HUES64 (cell line): ENCODE measurements around the gene MICAL3.
"Not testable (repeated sequence)": the region's sequence is repeated elsewhere in the genome, so short reads cannot be mapped to it uniquely, and the experiment has no call there.

Experiments used
- H3K27ac ChIP-seq: 2 replicates; pipeline ENCODE4 v1.7.0; 2013; ENCODE audit warnings: low read depth, low read length, inconsistent platforms
- H3K27me3 ChIP-seq: 2 replicates; pipeline ENCODE4 v1.6.1; 2013; ENCODE audit warnings: mild to moderate bottlenecking, low read length; ENCODE audit not compliant: insufficient read depth
- H3K36me3 ChIP-seq: 2 replicates; pipeline ENCODE4 v1.6.1; 2013; ENCODE audit warnings: mild to moderate bottlenecking, low read length; ENCODE audit not compliant: insufficient read depth
- H3K4me1 ChIP-seq: 2 replicates; pipeline ENCODE4 v1.6.1; 2013; ENCODE audit warnings: mild to moderate bottlenecking, low read length, moderate library complexity; ENCODE audit not compliant: insufficient read depth
- H3K4me3 ChIP-seq: 2 replicates; pipeline ENCODE4 v1.5.1; 2013; ENCODE audit warnings: mild to moderate bottlenecking, low read length, moderate library complexity
- H3K9ac ChIP-seq: 2 replicates; pipeline ENCODE4 v1.6.1; 2013; ENCODE audit warnings: mild to moderate bottlenecking, low read depth, low read length
- H3K9me3 ChIP-seq: 2 replicates; pipeline ENCODE4 v1.6.1; 2013; ENCODE audit warnings: low read depth, low read length; ENCODE audit not compliant: insufficient read depth
- WGBS: fragments of 150-250, 120-280 bp; methylation state at CpG from one replicate; pipeline ENCODE4 v1.1.7; 2013; ENCODE audit warnings: missing lambda C conversion rate; 5-methylcytosine and 5-hydroxymethylcytosine counted together

Gene MICAL3

DNA sequence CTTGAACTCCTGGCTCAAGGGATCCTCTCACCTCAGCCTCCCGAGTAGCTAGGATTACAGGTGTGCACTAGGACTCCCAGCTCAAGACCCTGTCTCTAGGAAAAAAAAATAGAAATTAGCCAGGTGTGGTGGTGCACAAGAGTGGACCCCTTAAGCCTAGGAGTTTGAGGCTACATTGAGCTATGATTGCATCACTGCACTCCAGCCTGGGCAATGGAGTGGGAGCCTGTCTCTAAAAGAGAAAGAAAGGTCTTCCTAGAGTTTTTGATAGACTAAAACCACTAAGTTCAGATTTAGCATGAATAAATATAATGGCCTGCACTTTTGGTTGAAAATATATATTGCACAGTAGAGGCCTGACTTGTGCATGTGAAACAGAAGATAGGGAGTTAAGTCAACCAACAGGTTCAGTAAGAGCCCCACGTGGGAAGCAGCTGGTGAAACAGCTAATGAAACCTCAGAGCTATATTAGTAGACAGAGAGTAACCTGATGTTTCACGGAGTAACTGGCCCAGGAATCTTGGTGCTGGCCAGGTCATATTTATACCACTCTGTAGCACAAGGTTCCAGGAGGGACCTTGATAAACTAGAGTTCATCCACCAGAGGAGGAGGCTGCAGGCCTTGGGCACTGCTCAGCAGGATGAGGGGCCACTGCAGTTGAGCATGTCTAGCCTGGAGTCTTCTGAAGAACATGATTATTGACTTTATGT is 4.6 kb upstream of the MICAL3 start:
- H3K27me3 ChIP-seq: peaks cover 43% of the 10 kb centered on the region
- H3K27ac ChIP-seq: no peak overlapping the region
- H3K9me3 ChIP-seq: no peaks in the 10 kb centered on the region
- no peak overlapping the region for H3K4me3 ChIP-seq
- no peaks in the 10 kb centered on the region for H3K4me1 ChIP-seq
- no peak overlapping the region for H3K9ac ChIP-seq
- no peaks in the 10 kb centered on the region for H3K36me3 ChIP-seq
- 73% methylated on average over 3 of the region's 3 CpGs for WGBS

DNA sequence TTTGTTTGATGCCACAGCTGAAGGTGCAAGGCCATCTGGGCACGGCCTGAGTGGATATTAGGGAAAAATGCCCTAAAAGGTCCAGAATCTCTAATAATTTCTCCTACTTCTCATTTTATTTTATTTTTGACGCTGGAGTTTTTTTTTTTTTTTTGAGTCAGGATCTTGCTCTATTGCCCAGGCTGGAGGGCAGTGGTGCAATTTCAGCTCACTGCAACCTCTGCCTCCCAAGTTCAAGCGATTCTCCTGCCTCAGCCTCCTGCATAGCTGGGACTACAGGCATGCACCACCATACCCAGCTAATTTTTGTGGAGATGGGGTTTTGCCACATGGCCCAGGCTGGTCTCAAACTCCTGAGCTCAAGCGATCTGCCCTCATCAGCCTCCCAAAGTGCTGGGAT is 1.5 kb upstream of the MICAL3 start:
- not testable (repeated sequence) for H3K4me3 ChIP-seq, H3K27ac ChIP-seq, H3K36me3 ChIP-seq, H3K9me3 ChIP-seq, H3K9ac ChIP-seq, H3K4me1 ChIP-seq
- 87% methylated on average over 3 of the region's 4 CpGs for WGBS
- H3K27me3 ChIP-seq: peaks cover 71% of the 10 kb centered on the region

DNA sequence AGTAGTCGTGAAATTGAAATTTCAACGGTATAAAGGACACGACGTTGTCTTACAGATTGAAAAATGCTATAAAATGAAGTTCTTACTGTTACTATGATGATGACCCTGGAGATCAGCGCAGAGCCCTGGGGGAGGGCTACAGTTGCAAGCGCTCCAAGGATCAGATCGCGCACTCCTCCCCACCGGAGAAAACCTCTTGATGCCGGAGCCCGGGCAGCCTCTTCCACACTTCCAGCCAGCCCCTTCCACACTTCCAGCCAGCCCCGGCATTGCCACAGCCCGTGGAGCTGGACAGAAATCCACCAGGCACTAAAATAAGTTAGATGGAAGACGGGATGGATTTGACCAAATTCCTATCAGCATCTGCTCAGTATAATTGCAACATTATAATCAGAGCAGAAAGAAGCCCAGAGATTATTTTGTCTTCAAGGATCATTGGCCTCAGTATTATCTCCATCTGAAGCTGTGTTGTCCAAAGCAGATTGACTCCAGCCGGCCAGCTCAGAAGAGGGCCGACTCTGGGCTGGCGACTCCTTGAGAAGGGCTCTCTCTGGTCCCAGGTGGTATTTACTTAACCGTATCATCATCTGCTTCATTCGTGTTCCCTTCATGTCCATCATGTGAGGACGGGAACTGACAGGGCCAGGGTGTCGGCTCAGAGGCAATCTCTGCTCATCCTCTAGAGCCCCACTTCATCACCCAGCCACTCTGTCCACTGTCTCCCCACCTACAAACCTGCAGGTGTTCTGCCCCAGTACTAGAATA is 777 bp upstream of the MICAL3 start:
- Histone ChIP-seq H3K4me3 (peak overlapping the region; percentile 57), H3K9ac (no peak overlapping the region)

DNA sequence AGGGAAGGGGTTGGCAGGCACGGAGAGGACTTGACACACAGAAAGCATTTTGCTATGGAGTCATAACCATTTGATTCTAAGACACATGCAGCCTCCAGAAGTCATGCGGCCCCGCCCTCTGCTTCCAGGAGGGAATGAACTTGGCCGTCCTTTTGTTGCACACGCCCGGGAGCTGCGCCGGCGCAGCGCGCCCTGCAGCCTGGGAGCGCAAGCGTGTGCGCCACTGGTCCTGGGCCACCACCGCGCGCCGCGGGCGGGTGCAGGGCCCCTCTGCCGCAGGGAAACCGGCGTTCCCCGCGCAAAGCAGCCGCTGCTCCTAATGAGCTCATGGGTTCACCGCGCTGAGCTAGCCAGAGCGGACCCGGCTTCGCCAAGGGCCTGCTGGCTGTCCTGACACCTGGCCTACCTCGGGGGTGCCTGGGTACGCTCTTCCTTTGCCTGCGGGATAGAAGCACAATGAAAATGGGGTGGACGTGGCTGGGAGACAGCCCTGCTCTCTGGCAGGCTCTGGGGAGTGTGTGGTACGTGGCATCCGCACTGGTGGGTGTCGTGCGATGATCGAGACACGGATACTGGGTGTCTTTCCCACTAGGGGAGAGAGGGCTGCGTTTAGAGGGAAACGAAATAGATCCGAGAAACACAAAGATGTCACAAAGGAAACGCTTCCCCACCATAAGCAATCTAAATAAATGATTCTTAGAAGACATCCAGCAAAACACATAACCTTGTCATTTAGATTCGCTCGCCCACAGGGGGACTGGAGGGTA is 669 bp downstream of the MICAL3 start:
- no peaks in the 10 kb centered on the region for H3K9me3 ChIP-seq
- peaks cover 4% of the 10 kb centered on the region; the same call in 1 of the 2 replicates for H3K4me1 ChIP-seq
- 0 out of 2 replicates have a peak overlapping the region, but pooled peaks have one; percentile 15 for H3K9ac ChIP-seq
- H3K4me3 ChIP-seq: peak overlapping the region; percentile 57
- no peaks in the 10 kb centered on the region for H3K36me3 ChIP-seq
- H3K27ac ChIP-seq: no peak overlapping the region
- under 1% methylated on average over 46 of the region's 47 CpGs for WGBS
- peaks cover 71% of the 10 kb centered on the region for H3K27me3 ChIP-seq

More for the DNA sequence above, 777 bp upstream of the MICAL3 start:
- 70% methylated on average over 21 of the region's 21 CpGs for WGBS
- H3K4me1 ChIP-seq: peaks cover 4% of the 10 kb centered on the region; the same call in 1 of the 2 replicates
- H3K9me3 ChIP-seq: no peaks in the 10 kb centered on the region
- H3K27me3 ChIP-seq: peaks cover 71% of the 10 kb centered on the region
- H3K36me3 ChIP-seq: no peaks in the 10 kb centered on the region
- no peak overlapping the region for H3K27ac ChIP-seq

DNA sequence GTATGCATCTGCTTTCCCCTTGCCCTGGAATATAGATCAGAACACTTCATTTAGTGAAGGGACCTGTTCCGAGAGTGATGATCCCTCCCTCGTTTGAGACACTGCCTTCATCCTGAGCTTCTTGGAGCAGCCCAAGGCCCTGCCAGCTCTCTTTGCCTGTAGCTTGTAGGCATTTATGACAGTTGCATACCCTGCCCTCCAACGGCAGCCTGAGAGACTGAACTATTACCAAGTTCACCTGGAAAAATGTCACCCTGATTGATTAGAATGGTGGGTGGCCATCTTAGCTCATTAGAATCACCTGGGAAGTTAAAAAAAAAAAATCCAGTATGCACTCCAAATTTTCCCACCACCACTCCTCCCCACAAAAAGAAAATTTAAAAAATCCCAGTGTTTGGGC is 1.5 kb downstream of the MICAL3 start:
- Histone ChIP-seq H3K9ac (no peak overlapping the region), H3K4me3 (no peak overlapping the region), H3K27ac (no peak overlapping the region), H3K9me3 (no peaks in the 10 kb centered on the region), H3K27me3 (peaks cover 64% of the 10 kb centered on the region), H3K4me1 (peaks cover 4% of the 10 kb centered on the region; the same call in 1 of the 2 replicates), H3K36me3 (no peaks in the 10 kb centered on the region)
- 85% methylated on average over 3 of the region's 3 CpGs for WGBS

DNA sequence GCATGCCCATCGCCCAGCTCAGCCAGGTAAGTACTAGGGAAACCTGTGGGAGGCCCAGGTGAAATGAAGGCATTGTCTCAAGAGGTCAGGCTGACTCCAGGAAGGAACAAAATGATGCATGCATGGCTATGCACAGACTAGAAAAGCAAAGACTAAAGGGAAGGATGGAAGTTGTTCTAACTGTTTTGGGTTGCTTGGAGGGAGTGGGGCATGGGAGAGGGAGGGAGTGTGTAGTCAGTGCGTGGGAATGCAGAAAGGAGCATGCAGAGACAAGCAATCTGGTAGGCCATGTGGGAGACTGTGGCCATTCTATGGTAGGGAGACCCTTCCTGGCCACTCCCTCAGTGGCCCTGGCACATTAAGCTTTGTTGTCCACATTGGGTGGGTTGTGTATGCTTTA is 2.9 kb downstream of the MICAL3 start:
- H3K36me3 ChIP-seq: no peaks in the 10 kb centered on the region
- H3K4me3 ChIP-seq: no peak overlapping the region
- WGBS: 88% methylated on average over 2 of the region's 2 CpGs
- no peak overlapping the region for H3K27ac ChIP-seq
- peaks cover 52% of the 10 kb centered on the region for H3K27me3 ChIP-seq
- H3K9ac ChIP-seq: no peak overlapping the region
- H3K9me3 ChIP-seq: no peaks in the 10 kb centered on the region
- peaks cover 4% of the 10 kb centered on the region; the same call in 1 of the 2 replicates for H3K4me1 ChIP-seq

DNA sequence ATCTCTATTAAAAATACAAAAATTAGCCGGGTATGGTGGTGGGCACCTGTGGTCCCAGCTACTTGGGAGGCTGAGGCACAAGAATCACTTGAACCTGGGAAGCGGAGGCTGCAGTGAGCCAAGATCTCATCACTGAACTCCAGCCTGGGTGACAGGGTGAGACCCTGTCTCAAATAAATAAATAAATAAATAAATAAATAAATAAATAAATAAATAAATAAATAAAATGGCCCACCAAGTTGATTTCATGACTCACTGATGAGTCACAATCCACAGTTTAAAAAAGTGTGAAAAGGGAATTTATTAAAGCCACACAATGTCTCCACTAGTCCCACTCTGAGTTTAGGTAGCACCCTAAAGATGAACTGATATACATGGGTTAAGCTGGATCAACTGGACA is 3.6 kb downstream of the MICAL3 start:
- H3K4me1 ChIP-seq, H3K27ac ChIP-seq, H3K9me3 ChIP-seq, H3K9ac ChIP-seq, H3K4me3 ChIP-seq, H3K36me3 ChIP-seq: not testable (repeated sequence)
- WGBS: 91% methylated on average over 2 of the region's 2 CpGs
- peaks cover 45% of the 10 kb centered on the region for H3K27me3 ChIP-seq

DNA sequence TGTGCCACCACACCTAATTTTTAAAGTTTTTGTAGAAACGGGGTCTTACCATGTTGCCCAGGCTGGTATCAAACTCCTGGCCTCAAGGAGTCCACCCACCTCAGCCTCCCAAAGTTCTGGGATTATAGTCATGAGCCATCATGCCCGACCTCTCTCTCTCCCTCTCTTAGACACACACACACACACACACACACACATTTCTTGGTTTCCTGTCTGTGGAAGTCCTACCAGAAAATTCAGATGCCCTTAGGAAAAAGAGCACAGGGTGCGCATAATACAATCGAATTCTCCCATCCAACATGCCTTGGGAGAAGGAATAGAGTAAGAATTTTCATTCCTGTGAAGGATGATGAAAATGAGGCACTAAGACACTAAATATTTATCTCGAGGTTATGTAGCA is 10.4 kb downstream of the MICAL3 start:
- no peaks in the 10 kb centered on the region for H3K4me1 ChIP-seq
- H3K27ac ChIP-seq: no peak overlapping the region
- H3K36me3 ChIP-seq: no peaks in the 10 kb centered on the region
- no peak overlapping the region for H3K9ac ChIP-seq
- H3K27me3 ChIP-seq: no peaks in the 10 kb centered on the region
- no peak overlapping the region for H3K4me3 ChIP-seq
- H3K9me3 ChIP-seq: no peaks in the 10 kb centered on the region
- 84% methylated on average over 5 of the region's 5 CpGs for WGBS

DNA sequence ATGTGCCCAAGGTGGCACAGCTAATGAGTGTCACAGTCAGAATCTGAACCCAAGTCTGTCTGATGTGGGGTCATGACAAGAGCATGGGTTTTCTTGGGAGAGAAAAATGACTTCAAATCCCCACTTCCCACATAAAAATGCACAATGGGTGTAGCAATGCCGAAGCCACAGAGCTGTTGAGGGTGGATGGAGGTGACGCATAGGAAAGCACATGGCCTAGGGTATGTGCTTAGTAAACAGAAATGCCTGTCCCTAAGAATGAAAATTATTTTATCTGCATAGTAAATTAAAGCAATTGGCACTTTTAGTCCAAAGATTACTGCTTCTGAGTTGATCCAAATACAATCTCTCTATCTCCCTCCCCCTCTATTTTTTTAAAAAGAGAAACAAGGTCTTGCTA is 10.9 kb downstream of the MICAL3 start:
- Histone ChIP-seq H3K4me1 (no peaks in the 10 kb centered on the region), H3K9me3 (no peaks in the 10 kb centered on the region), H3K9ac (no peak overlapping the region), H3K27ac (no peak overlapping the region), H3K36me3 (no peaks in the 10 kb centered on the region), H3K27me3 (no peaks in the 10 kb centered on the region), H3K4me3 (no peak overlapping the region)
- 94% methylated on average over 2 of the region's 2 CpGs for WGBS

DNA sequence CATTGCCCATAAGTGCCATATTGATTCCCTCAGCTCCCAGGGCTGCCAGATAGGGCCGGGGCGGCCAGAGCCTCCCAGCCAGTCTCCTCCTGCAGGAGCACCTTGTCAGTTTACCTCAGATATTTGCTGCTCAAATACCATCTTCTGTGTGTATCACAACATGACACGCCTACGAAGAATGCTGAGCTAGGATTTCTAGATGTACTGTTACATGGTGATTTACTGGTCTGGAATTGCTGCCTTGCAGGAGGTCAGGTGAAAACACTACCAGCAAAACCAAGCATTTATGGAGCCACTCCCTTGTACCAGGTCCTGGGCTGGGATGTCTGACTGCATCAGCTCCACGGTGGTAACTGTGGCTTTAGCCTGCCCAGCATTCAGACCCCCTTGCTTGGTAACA is 11.8 kb downstream of the MICAL3 start:
- Histone ChIP-seq H3K36me3 (no peaks in the 10 kb centered on the region), H3K27me3 (no peaks in the 10 kb centered on the region), H3K9me3 (no peaks in the 10 kb centered on the region), H3K4me3 (no peak overlapping the region), H3K27ac (no peak overlapping the region), H3K9ac (no peak overlapping the region), H3K4me1 (no peaks in the 10 kb centered on the region)
- WGBS: 93% methylated on average over 5 of the region's 5 CpGs

DNA sequence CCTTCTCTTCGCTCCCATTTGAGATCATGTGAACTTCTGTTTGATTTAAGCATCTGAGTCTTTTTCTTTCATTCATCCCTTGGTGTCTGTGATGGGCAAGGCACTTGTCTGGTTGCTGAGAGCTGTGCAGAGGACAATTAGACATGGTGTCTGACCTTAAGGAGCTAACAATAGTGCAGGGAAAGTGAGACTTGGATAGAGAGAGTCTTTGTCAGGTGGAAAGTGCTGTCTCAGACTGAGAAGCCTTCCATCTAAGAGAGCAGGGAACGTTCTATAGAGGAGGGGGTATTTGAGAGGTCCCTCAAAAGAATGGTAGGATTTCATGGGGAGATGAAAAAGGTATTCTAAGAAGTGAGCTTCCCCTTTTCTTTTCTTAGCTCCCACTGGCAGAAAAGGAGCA is 14.1 kb downstream of the MICAL3 start:
- WGBS: 91% methylated on average over 2 of the region's 2 CpGs
- Histone ChIP-seq H3K9ac (no peak overlapping the region), H3K27ac (no peak overlapping the region), H3K4me3 (no peak overlapping the region), H3K36me3 (no peaks in the 10 kb centered on the region), H3K9me3 (no peaks in the 10 kb centered on the region), H3K4me1 (no peaks in the 10 kb centered on the region), H3K27me3 (no peaks in the 10 kb centered on the region)
